ENCODE results near the gene CDK16. TPM values are rescaled to one million over a fixed set of nuclear protein-coding genes. Genes with fewer than 3 reads are reported as not detected.
A peak's percentile ranks its signal among the peaks of the same experiment; 100 is the strongest.

The CDK16 gene
- total and polyA plus RNA-seq, 2 of the 13 experiments (the other 11 are each of a cell fraction or from before 2014, with no cell fraction given): 64.5 to 225 TPM

DNA sequence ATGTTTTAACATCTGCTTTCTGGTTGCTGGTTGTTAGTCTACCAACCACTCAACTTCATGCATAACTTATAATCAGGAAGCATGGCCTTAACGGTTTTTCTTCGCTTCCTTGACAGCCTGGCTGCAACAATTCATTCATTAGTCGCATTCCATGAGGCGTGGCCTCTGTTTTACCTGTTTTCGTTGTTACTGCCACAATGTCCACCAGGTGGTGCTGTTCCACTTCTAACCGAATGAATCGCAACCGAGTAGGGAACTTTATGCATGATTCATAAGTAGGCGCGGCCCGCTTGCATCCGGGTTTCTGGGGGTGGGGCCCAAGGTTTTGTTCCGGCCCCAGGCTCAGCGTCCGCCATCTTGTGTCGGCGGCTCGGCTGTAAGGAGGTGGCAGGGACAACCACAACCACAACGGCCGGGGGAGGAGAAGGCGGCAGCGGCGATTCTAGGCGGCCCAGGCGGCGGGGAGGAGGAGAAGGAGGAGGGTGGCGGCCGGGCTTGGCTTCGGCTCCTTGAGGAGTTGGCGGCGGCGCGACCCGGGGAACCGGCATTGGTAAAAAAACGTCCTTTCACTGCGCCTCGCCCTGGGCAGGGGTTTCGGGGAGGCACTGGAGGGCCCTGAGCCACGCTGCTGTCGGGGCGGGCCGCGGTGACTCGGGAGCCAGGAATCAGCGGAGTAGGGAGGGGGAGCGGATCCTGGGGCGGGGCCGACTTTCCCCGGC lies 24.8 kb upstream of the CDK16 start, which contains the start of gene UBA1 (continued):
- TF ChIP-seq, protein P1, sequence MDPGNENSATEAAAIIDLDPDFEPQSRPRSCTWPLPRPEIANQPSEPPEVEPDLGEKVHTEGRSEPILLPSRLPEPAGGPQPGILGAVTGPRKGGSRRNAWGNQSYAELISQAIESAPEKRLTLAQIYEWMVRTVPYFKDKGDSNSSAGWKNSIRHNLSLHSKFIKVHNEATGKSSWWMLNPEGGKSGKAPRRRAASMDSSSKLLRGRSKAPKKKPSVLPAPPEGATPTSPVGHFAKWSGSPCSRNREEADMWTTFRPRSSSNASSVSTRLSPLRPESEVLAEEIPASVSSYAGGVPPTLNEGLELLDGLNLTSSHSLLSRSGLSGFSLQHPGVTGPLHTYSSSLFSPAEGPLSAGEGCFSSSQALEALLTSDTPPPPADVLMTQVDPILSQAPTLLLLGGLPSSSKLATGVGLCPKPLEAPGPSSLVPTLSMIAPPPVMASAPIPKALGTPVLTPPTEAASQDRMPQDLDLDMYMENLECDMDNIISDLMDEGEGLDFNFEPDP (CRISPR knock-in tag; conservative IDR thresholded peaks at IDR 0.05): no peak
- TF ChIP-seq KDM5B (CRISPR knock-in tag; IDR thresholded peaks at IDR 0.05; ENCODE audit: borderline replicate concordance) (peak; percentile 33; the same call in 1 of the 2 replicates), PAX8 (CRISPR knock-in tag; IDR thresholded peaks at IDR 0.05; ENCODE audit: borderline replicate concordance) (no peak), ZNF709 (CRISPR knock-in tag; IDR thresholded peaks at IDR 0.05) (no peak), NONO (IDR thresholded peaks at IDR 0.05) (no peak), NONO (CRISPR knock-in tag; conservative IDR thresholded peaks at IDR 0.05) (peak; percentile 71), ZMYM4 (CRISPR knock-in tag; IDR thresholded peaks at IDR 0.05) (peak; percentile 56), MEF2D (CRISPR knock-in tag; IDR thresholded peaks at IDR 0.05) (peak; percentile 53; the same call in 1 of the 2 replicates), RBFOX2 (IDR thresholded peaks at IDR 0.05; ENCODE audit: low read depth, low read length) (peak; percentile 87), ZC3H4 (CRISPR knock-in tag; IDR thresholded peaks at IDR 0.05; ENCODE audit: borderline replicate concordance) (no peak), CENPT (CRISPR knock-in tag; IDR thresholded peaks at IDR 0.05; ENCODE audit: low read depth) (no peak), FOXM1 (CRISPR knock-in tag; IDR thresholded peaks at IDR 0.05) (no peak), SMAD9 (CRISPR knock-in tag; IDR thresholded peaks at IDR 0.05) (no peak), ZIK1 (CRISPR knock-in tag; IDR thresholded peaks at IDR 0.05; ENCODE audit: borderline replicate concordance, low read depth) (no peak), SP5 (CRISPR knock-in tag; IDR thresholded peaks at IDR 0.05; ENCODE audit: borderline replicate concordance, low read depth) (peak; percentile 18; the same call in 1 of the 2 replicates), RAD21 (CRISPR knock-in tag; IDR thresholded peaks at IDR 0.05) (peak; percentile 78; the same call in 1 of the 2 replicates), ZNF10 (CRISPR knock-in tag; IDR thresholded peaks at IDR 0.05; ENCODE audit: borderline replicate concordance, low read depth) (no peak), MAFG (CRISPR knock-in tag; IDR thresholded peaks at IDR 0.05) (no peak), FOXP1 (IDR thresholded peaks at IDR 0.05) (no peak), FOXP1 (CRISPR knock-in tag; IDR thresholded peaks at IDR 0.05) (no peak), ATAD3A (CRISPR knock-in tag; IDR thresholded peaks at IDR 0.05) (no peak)
- TF ChIP-seq, protein P2, sequence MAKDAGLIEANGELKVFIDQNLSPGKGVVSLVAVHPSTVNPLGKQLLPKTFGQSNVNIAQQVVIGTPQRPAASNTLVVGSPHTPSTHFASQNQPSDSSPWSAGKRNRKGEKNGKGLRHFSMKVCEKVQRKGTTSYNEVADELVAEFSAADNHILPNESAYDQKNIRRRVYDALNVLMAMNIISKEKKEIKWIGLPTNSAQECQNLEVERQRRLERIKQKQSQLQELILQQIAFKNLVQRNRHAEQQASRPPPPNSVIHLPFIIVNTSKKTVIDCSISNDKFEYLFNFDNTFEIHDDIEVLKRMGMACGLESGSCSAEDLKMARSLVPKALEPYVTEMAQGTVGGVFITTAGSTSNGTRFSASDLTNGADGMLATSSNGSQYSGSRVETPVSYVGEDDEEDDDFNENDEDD (CRISPR knock-in tag; IDR thresholded peaks at IDR 0.05; ENCODE audit: borderline replicate concordance): no peak
- TF ChIP-seq, protein P3, sequence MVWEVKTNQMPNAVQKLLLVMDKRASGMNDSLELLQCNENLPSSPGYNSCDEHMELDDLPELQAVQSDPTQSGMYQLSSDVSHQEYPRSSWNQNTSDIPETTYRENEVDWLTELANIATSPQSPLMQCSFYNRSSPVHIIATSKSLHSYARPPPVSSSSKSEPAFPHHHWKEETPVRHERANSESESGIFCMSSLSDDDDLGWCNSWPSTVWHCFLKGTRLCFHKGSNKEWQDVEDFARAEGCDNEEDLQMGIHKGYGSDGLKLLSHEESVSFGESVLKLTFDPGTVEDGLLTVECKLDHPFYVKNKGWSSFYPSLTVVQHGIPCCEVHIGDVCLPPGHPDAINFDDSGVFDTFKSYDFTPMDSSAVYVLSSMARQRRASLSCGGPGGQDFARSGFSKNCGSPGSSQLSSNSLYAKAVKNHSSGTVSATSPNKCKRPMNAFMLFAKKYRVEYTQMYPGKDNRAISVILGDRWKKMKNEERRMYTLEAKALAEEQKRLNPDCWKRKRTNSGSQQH (CRISPR knock-in tag; IDR thresholded peaks at IDR 0.05; ENCODE audit: low read depth): no peak
- TF ChIP-seq, protein P4, sequence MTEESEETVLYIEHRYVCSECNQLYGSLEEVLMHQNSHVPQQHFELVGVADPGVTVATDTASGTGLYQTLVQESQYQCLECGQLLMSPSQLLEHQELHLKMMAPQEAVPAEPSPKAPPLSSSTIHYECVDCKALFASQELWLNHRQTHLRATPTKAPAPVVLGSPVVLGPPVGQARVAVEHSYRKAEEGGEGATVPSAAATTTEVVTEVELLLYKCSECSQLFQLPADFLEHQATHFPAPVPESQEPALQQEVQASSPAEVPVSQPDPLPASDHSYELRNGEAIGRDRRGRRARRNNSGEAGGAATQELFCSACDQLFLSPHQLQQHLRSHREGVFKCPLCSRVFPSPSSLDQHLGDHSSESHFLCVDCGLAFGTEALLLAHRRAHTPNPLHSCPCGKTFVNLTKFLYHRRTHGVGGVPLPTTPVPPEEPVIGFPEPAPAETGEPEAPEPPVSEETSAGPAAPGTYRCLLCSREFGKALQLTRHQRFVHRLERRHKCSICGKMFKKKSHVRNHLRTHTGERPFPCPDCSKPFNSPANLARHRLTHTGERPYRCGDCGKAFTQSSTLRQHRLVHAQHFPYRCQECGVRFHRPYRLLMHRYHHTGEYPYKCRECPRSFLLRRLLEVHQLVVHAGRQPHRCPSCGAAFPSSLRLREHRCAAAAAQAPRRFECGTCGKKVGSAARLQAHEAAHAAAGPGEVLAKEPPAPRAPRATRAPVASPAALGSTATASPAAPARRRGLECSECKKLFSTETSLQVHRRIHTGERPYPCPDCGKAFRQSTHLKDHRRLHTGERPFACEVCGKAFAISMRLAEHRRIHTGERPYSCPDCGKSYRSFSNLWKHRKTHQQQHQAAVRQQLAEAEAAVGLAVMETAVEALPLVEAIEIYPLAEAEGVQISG (CRISPR knock-in tag; IDR thresholded peaks at IDR 0.05): 0 out of 2 replicates have a peak, but pooled peaks have one; percentile 29

Measured in HepG2 (cell line).